ENCODE measurements around the gene DRGX. TPM values are rescaled to one million over a fixed set of nuclear protein-coding genes. Genes with fewer than 3 reads are reported as not detected.

DRGX gene
- total RNA-seq, 1 donor from 2014 or later = not detected

DNA sequence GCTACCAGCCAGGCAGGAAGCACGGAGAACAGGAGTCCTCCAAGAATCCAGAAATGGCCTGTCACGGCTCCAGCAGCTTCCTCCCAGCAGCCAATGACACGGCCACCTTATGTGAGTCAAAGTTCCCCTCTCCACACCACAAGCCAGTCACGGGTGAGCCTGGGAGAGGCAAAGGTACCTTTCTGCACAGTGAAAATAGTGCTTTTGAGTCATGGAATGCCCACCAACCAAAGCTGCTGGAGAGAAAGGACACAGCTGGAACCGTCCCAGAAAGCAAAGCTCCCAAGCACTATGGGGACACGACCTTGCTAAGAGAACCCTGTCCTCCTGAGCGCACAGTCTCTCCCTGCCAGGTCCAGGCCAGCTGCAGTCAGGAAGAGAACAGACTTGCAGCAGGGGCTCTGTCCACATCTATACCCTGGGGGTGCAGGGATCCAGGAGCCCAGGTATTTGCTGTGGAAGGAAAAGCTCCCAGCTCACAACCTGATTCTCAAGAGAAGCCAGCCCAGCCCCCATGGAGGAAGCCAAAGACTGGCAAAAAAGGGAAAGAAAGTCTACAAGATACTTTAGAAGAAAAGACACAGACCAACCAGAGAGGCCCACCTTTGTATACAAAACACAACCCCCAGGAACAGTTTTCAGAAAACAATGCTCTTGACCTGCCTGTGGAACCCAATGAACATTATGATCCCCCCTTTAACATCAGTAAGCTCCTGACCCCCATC lies 72.6 kb downstream of the DRGX start:
- no peak for DNase-seq (ENCODE audit: extremely low read depth, low read depth, low spot score)

DNA sequence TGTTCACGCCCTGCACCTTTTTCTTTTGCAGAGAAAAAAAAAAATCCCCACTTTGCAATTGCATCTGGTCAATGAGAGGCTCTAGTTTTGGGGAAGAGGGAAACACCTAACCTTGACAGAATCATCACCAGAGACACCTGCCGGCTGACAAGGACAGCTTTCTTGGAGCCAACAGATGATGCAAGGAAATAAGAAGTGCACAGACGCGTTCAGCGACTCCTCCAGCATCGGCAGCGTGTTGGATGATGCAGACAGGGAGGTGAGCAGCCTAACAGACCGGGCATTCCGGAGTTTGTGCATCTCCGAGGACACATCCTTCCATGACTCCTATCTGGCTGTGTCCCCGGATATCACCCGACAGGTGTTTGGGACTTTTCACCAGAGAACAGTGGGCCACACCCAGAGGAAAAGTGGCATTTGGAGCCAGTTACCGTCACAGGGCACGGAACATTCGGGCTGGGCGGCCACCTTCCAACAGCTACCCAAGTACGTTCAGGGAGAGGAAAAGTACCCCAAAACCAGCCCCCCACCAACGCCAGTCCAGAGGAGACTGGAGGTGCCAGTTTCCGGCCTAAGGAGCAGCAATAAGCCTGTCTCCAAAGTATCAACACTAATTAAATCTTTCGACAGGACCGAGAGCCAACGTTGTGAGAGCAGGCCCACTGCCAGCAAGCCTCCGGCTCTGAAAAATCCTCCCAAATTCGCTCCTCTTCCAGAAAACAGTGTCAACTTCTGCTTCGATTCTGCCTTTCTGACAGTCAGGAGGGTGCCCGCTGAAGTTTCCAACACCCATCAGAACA lies 73.3 kb downstream of the DRGX start:
- no peak for DNase-seq (ENCODE audit: extremely low read depth, low read depth, low spot score)

DNA sequence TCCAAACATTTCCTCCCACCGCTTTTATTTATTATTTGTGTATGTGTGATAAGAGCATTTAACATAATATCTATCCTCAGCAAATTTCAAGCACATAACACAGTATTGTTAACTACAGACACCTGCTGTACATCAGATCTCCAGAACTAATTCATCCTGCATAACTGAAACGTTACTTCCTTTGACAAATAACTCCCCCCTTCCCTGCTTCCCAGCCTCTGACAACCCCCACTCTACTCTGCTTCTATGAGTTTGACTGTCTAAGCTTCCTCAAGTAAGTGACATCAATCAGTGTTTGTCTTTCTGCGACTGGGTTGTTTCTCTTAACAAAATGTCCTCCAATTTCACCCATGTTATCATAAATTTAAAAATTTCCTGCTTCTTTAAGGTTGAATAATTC lies 74.9 kb downstream of the DRGX start:
- no peak for DNase-seq (ENCODE audit: extremely low read depth, low read depth, low spot score)

- no peak for DNase-seq (ENCODE audit: extremely low read depth, low read depth, low spot score)
These were observed 75.7 kb downstream of the DRGX start for GRCh38 chr10:49320191-49320590.

DNA sequence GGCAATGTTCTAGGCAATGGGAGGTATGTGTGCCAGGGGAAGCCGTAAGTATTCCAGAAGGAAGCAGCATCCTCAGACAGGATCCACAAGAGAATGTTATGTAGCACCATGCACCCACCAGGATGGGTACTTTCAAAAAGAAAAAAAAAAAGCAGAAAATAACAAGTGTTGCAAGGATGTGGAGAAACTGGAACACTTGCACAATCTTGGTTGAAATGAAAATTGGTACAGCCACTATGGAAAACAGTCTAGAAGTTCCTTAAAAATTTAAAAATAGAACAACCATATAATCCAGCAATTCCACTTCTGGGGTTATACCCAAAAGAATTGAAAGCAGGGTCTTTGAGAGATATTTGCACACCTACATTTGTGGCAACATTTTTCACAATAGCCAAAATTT lies 76.7 kb downstream of the DRGX start:
- DNase-seq (ENCODE audit: extremely low read depth, low read depth, low spot score) = no peak

- DNase-seq (ENCODE audit: extremely low read depth, low read depth, low spot score) = no peak
These were observed 77.1 kb downstream of the DRGX start for GRCh38 chr10:49318755-49319154.

- DNase-seq (ENCODE audit: extremely low read depth, low read depth, low spot score) = no peak
These were observed 77.9 kb downstream of the DRGX start for GRCh38 chr10:49318028-49318427.

GRCh38 chr10:49314806-49315205 lies 81.1 kb downstream of the DRGX start:
- no peak for DNase-seq (ENCODE audit: extremely low read depth, low read depth, low spot score)

Other genes starting within 250 kb of the DRGX start
- 6.5 and 11.6 TPM in 2 replicates for gene TMEM273, start 207.7 kb downstream of the DRGX start, total RNA-seq
- gene C10orf71, start 96.9 kb downstream of the DRGX start, total RNA-seq = not detected in 2 replicates
- 10.7 and 14.5 TPM in 2 replicates for gene ERCC6, start 143.0 kb upstream of the DRGX start, total RNA-seq
- gene SLC18A3, start 214.2 kb upstream of the DRGX start, total RNA-seq = not detected in 2 replicates
- gene CHAT, start 217.9 kb upstream of the DRGX start, total RNA-seq = not detected in 2 replicates

All from glomerular endothelial cell (primary cell).